MM.1S (cell line): Measurements from ENCODE around the gene CNGB1.

Source experiments
- CTCF ChIP-seq: fragments of 300-600 bp; sonication (generic); IDR thresholded peaks from 2 replicates; pipeline ENCODE4 v1.5.1; 2016; ENCODE audit warnings: antibody characterized with exemption, low read length, mixed read lengths
- EZH2phosphoT487 ChIP-seq: fragments of 300-600 bp; sonication (generic); IDR thresholded peaks from 2 replicates; pipeline ENCODE4 v1.6.1; 2018; ENCODE audit warnings: antibody characterized with exemption, low read length

GRCh38 chr16:58009856-58010416 is 39.0 kb upstream of the CNGB1 start:
- no peak for TF ChIP-seq CTCF
- TF ChIP-seq EZH2phosphoT487, result no peak
